CD4-positive, alpha-beta T cell (primary cell): Measurements from ENCODE around the gene CYP11A1. TPM values are rescaled to one million over a fixed set of nuclear protein-coding genes. Genes with fewer than 3 reads are reported as not detected.

Experiments
- ATAC-seq: fragments of 200-7000 bp; cut with Tn5 transposase; one replicate; pipeline ENCODE4 v1.10.0; 2022; ENCODE audit warnings: mild to moderate bottlenecking; ENCODE audit not compliant: poor library complexity
- CTCF ChIA-PET: fragments of 350-600 bp; sonication (Branson Sonifier 250); formaldehyde crosslinking; loops from one replicate; lab custom pipeline; 2021; ENCODE audit warnings: antibody characterized with exemption, inconsistent platforms; lab: Charles Lee
- POLR2A ChIA-PET: fragments of 350-600 bp; sonication (Branson Sonifier 250); formaldehyde crosslinking; loops from one replicate; lab custom pipeline; 2021; ENCODE audit warnings: antibody characterized with exemption, inconsistent platforms; lab: Charles Lee
- DNase-seq, 14 experiments: peaks; one replicate each; pipeline ENCODE4 v3.0.0-alpha.2; 2013 to 2020; ENCODE audit warnings: mixed read lengths in 2 of 14
- H3K27ac ChIP-seq, 2 donors: one replicate each; pipeline versions ENCODE4 v1.5.1 to v1.7.0; 2013; ENCODE audit warnings: low read length in 2 of 2, low read depth in 1 of 2, mild to moderate bottlenecking in 1 of 2
- H3K27me3 ChIP-seq, 2 experiments: 1 replicate in 1 of 2; 2 replicates in 1 of 2; pipeline versions ENCODE4 v1.6.1 to v1.7.0; 2013; ENCODE audit warnings: low read length in 2 of 2, control low read depth in 1 of 2, mild to moderate bottlenecking in 1 of 2, moderate library complexity in 1 of 2; ENCODE audit not compliant: insufficient read depth in 2 of 2, control insufficient read depth in 1 of 2
- H3K36me3 ChIP-seq: one replicate; pipeline ENCODE4 v1.6.1; 2013; ENCODE audit warnings: low read length, control low read depth; ENCODE audit not compliant: insufficient read depth
- H3K4me1 ChIP-seq: one replicate; pipeline ENCODE4 v1.6.1; 2013; ENCODE audit warnings: low read length, control low read depth; ENCODE audit not compliant: insufficient read depth
- H3K4me3 ChIP-seq: one replicate; pipeline ENCODE4 v1.5.1; 2013; ENCODE audit warnings: mild to moderate bottlenecking, low read length, moderate library complexity
- H3K9me3 ChIP-seq, 2 experiments: 1 replicate in 1 of 2; 2 replicates in 1 of 2; pipeline versions ENCODE4 v1.6.1 to v1.7.0; 2013; ENCODE audit warnings: low read length in 2 of 2, mild to moderate bottlenecking in 2 of 2, control low read depth in 1 of 2, moderate library complexity in 1 of 2; ENCODE audit not compliant: control insufficient read depth in 1 of 2, insufficient read depth in 1 of 2
- H3K27ac Mint-ChIP-seq: one replicate; pipeline ENCODE4 v1.8.0; 2020; ENCODE audit warnings: mixed read lengths
- H3K27me3 Mint-ChIP-seq: one replicate; pipeline ENCODE4 v1.8.0; 2021; ENCODE audit warnings: mixed read lengths
- H3K36me3 Mint-ChIP-seq: one replicate; pipeline ENCODE4 v1.8.0; 2021; ENCODE audit warnings: low read depth, mixed read lengths
- H3K4me1 Mint-ChIP-seq: one replicate; pipeline ENCODE4 v1.8.0; 2021; ENCODE audit warnings: low read depth, mixed read lengths
- H3K4me3 Mint-ChIP-seq: one replicate; pipeline ENCODE4 v1.8.0; 2020; ENCODE audit warnings: mild to moderate bottlenecking, mixed read lengths
- H3K9me3 Mint-ChIP-seq: one replicate; pipeline ENCODE4 v1.8.0; 2020; ENCODE audit warnings: mixed read lengths
- intact Hi-C, 2 experiments: fragments of 100-400 bp; cut with DNase I in 1 of 2; cut with micrococcal nuclease in 1 of 2; formaldehyde crosslinking; loops; one replicate each; pipeline versions ENCODE4 v1.15.1 to v1.9.0; 2023 to 2025; cut with DNase I, micrococcal nuclease
- total RNA-seq, 174 experiments: library from RNA in 2 of 174; stranded (reverse) in 2 of 174; gene quantifications; one replicate each; pipeline ENCODE4 v1.2.3 and lab custom pipeline; 2021 to 2026
- TF ChIP-seq, protein P1 (sequence below): fragments of 200-600 bp; IDR thresholded peaks from one replicate; pipeline ENCODE4 v1.8.0; 2022; ENCODE audit warnings: antibody characterized with exemption, mild to moderate bottlenecking

The CYP11A1 gene
- total RNA-seq, 2 experiments from 2014 or later = not detected

DNA sequence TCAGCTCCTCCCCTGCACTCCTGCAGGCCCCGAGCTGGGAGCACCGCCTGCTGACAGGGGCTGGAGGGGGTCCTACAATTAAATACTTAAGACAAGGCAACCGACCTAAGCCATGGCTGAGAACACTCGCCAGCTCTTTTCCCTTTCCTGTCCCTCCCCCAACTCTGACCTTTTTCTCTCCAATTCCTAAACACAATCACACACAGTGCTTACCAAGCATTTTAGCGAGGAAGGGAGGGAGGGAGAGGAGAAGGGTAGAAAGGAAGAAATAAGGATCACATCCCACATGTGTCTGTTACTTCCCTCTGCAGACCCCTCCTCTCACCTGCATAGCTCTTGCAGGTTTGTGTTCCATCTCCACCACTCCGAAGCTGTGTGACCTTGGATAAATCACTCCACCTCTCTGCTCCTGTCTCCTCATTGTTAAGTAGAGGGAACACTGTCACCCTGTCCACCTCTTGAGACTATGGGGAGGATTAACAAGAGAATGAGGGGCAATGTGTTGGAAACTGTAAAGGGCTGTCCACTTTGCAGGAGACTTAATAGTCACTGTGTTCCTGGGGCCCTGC, 63.6 kb downstream of the CYP11A1 start:
- intact Hi-C loops = loop anchor here (1.0 to 5.0 kb wide), 4 partner anchors 177 to 332 kb away; no protein-coding TSS in a partner anchor
- Histone ChIP-seq H3K36me3 (no peaks in the 10 kb centered on the region), H3K4me1 (no peaks in the 10 kb centered on the region), H3K4me3 (no peak overlapping the region), H3K9me3 (peaks cover 0 to 4% of the 10 kb centered on the region in 2 experiments), H3K27ac (no peak overlapping the region), H3K27me3 (peaks cover 18 to 21% of the 10 kb centered on the region in 2 experiments)
- POLR2A ChIA-PET = no interaction called here
- no peak overlapping the region for H3K4me3 Mint-ChIP-seq
- CTCF ChIA-PET = no interaction called here
- no peak for ATAC-seq
- DNase-seq = no peak
- H3K27me3 Mint-ChIP-seq = peaks cover 73% of the 10 kb centered on the region
- no peaks in the 10 kb centered on the region for H3K9me3 Mint-ChIP-seq
- no peaks in the 10 kb centered on the region for H3K36me3 Mint-ChIP-seq
- H3K27ac Mint-ChIP-seq = no peak overlapping the region
- TF ChIP-seq, protein P1, sequence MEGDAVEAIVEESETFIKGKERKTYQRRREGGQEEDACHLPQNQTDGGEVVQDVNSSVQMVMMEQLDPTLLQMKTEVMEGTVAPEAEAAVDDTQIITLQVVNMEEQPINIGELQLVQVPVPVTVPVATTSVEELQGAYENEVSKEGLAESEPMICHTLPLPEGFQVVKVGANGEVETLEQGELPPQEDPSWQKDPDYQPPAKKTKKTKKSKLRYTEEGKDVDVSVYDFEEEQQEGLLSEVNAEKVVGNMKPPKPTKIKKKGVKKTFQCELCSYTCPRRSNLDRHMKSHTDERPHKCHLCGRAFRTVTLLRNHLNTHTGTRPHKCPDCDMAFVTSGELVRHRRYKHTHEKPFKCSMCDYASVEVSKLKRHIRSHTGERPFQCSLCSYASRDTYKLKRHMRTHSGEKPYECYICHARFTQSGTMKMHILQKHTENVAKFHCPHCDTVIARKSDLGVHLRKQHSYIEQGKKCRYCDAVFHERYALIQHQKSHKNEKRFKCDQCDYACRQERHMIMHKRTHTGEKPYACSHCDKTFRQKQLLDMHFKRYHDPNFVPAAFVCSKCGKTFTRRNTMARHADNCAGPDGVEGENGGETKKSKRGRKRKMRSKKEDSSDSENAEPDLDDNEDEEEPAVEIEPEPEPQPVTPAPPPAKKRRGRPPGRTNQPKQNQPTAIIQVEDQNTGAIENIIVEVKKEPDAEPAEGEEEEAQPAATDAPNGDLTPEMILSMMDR = no peak
- H3K4me1 Mint-ChIP-seq = no peaks in the 10 kb centered on the region

DNA sequence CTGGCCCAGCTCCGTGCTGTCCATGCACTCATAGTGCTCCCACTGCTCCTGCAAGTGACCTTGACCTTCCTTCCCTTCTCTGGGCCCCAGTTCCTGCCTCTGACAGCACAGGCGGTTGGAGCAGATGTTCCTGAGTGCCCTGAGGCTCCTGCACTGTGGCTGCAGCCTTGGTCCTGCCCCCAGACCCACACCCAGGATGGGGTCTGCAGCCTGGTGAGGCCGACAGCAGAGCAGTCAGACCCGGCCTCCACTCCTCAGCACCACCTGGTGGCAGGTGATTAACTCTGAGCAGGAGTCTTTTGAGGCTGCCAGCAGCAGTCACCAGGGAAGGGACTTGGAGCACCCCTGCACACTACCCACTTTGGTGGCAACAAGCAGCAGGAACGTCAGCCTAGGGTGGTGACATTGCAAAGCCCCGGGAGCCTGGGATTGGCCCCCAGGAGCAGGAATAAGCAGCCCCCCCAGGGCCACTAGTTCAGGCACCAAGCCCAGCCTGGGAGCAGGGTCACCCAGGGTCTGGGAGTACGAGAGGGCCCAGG, 64.6 kb downstream of the CYP11A1 start:
- no peak overlapping the region for H3K27ac ChIP-seq
- H3K4me3 Mint-ChIP-seq = no peak overlapping the region
- no peak overlapping the region for H3K27ac Mint-ChIP-seq
- no peaks in the 10 kb centered on the region for H3K36me3 Mint-ChIP-seq
- H3K9me3 Mint-ChIP-seq = no peaks in the 10 kb centered on the region
- H3K27me3 Mint-ChIP-seq = peaks cover 76% of the 10 kb centered on the region
- no peaks in the 10 kb centered on the region for H3K36me3 ChIP-seq
- DNase-seq (peak in 10 of 14 experiments; percentile 7 to 44 (median 20)), ATAC-seq (no peak)
- intact Hi-C loops = loop anchor here (1.0 to 5.0 kb wide), 4 partner anchors 176 to 331 kb away; no protein-coding TSS in a partner anchor
- no peaks in the 10 kb centered on the region for H3K4me1 ChIP-seq
- no peak overlapping the region for H3K4me3 ChIP-seq
- ChIA-PET CTCF (no interaction called here), POLR2A (no interaction called here)
- peaks cover 18 to 21% of the 10 kb centered on the region in 2 experiments for H3K27me3 ChIP-seq
- TF ChIP-seq, protein P1 = peak; percentile 31
- H3K9me3 ChIP-seq = peaks cover 0 to 4% of the 10 kb centered on the region in 2 experiments
- H3K4me1 Mint-ChIP-seq = no peaks in the 10 kb centered on the region

DNA sequence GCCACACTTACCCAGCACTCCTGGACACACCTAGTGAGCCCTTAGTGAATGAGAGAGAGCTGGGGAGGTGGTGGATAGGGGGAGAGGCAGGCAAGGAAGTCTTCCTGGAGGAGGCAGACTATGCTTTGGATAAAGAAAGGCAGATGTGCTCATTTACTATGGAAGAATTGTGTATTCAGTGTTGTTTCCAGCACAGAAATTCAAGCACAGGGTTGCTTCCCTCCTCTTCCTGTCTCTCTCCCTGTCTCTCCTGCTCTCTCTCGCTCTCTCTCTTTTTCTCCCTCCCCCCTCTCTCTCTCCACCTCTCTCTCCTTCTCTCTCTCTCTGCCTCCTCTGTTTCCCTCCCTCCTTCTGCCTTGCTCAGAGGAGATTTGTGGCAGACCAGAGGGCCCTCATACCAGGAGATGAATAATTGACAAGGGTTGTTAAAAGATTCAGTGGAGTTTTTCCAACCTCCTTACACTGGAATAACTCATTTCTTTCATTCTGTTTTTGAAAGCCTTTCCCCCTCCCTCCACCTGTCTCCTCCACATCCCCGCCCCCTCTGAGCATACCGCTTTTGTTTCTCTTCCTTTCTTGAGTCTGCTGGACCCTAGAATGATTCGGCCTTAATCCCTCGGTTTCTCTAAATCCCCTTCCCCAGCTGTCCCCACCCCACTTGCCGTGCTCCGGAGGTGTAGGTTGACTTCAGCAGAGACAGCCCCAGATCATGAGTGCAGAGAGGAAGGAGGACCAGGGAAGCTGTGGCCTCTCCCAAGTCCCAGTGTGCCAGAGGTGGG, 65.7 kb downstream of the CYP11A1 start:
- no peaks in the 10 kb centered on the region for H3K4me1 Mint-ChIP-seq
- no peaks in the 10 kb centered on the region for H3K36me3 Mint-ChIP-seq
- DNase-seq (no peak), ATAC-seq (no peak)
- Histone ChIP-seq H3K9me3 (peaks cover 0 to 4% of the 10 kb centered on the region in 2 experiments), H3K36me3 (no peaks in the 10 kb centered on the region), H3K27ac (no peak overlapping the region), H3K4me1 (no peaks in the 10 kb centered on the region), H3K4me3 (no peak overlapping the region), H3K27me3 (peaks cover 11 to 21% of the 10 kb centered on the region in 2 experiments)
- no peak overlapping the region for H3K27ac Mint-ChIP-seq
- peaks cover 70% of the 10 kb centered on the region for H3K27me3 Mint-ChIP-seq
- POLR2A ChIA-PET = no interaction called here
- no peaks in the 10 kb centered on the region for H3K9me3 Mint-ChIP-seq
- TF ChIP-seq, protein P1 = no peak
- no peak overlapping the region for H3K4me3 Mint-ChIP-seq
- intact Hi-C loops = loop anchor here (2.0 to 5.0 kb wide), 3 partner anchors 174 to 329 kb away; no protein-coding TSS in a partner anchor
- CTCF ChIA-PET = no interaction called here
